Ovary (tissue), 3 donors: ENCODE results near the gene APBA2.
"Not testable (repeated sequence)": the region's sequence is repeated elsewhere in the genome, so short reads cannot be mapped to it uniquely, and the experiment has no call there.

ENCODE experiments used
- EP300 ChIP-seq: sonication (generic); formaldehyde crosslinking; IDR thresholded peaks from one replicate; pipeline ENCODE4 v1.6.1; 2017; ENCODE audit warnings: antibody characterized with exemption
- TF ChIP-seq, protein P1 (sequence below), 3 donors: fragments of 450-650 bp in 2 of 3; fragments of 200-600 bp in 1 of 3; IDR thresholded peaks; one replicate each; pipeline versions ENCODE4 v1.5.1 to v1.8.0; 2016 to 2022; ENCODE audit warnings: antibody characterized with exemption in 3 of 3, mild to moderate bottlenecking in 1 of 3
- donor health status: DM: no; HTN: no; CAD: no.

DNA sequence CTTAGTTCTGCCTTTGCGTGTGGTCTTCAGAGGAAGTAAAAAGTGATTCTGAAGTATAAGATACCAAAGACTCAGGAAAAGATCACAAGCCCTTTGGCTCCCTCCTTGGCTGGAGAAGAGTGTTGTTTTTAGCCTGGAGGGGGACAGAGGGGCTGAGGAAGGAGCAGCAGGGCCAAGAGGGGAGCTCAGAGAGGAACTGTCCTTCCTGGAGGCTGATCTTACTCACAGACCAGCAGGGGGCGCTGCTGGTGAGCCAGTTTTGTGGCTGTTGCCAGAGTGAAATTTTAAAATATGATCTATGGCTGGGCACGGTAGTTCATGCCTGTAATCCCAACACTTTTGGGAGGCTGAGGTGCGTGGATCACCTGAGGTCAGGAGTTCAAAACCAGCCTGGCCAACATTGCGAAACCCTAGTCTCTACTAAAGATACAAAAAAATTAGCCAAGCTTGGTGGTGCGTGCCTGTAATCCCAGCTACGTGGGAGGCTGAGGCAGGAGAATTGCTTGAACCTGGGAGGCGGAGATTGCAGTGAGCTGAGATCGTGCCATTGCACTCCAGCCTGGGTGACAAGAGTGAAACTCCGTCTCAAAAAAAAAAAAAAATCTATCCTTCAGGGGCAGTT is 216.5 kb downstream of the APBA2 start:
- TF ChIP-seq EP300 = not testable (repeated sequence)
- TF ChIP-seq, protein P1, sequence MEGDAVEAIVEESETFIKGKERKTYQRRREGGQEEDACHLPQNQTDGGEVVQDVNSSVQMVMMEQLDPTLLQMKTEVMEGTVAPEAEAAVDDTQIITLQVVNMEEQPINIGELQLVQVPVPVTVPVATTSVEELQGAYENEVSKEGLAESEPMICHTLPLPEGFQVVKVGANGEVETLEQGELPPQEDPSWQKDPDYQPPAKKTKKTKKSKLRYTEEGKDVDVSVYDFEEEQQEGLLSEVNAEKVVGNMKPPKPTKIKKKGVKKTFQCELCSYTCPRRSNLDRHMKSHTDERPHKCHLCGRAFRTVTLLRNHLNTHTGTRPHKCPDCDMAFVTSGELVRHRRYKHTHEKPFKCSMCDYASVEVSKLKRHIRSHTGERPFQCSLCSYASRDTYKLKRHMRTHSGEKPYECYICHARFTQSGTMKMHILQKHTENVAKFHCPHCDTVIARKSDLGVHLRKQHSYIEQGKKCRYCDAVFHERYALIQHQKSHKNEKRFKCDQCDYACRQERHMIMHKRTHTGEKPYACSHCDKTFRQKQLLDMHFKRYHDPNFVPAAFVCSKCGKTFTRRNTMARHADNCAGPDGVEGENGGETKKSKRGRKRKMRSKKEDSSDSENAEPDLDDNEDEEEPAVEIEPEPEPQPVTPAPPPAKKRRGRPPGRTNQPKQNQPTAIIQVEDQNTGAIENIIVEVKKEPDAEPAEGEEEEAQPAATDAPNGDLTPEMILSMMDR (IDR thresholded peaks at IDR 0.05) = not testable (repeated sequence)
